HG03139 (cell line): ENCODE data around the gene KPNA1.

Experiments
- ATAC-seq: cut with Tn5 transposase; IDR thresholded peaks from one replicate; pipeline ENCODE4 v1.9.1; 2021; ENCODE audit not compliant: unreplicated experiment

KPNA1 gene

GRCh38 chr3:122514123-122515019 lies at the start of gene KPNA1:
Gene KPNA1, minus strand, starts transcription at chr3:122514939. Its CDS starts 18,374 bp downstream, at chr3:122496565.
- peak; percentile 70 for ATAC-seq

GRCh38 chr3:122564155-122564912 lies 49.6 kb upstream of the KPNA1 start, which contains the start of the genes DTX3L and PARP9:
Gene DTX3L, plus strand, starts transcription at chr3:122564338. Its CDS starts 89 bp downstream, at chr3:122564427.
Gene PARP9, minus strand, starts transcription at chr3:122564300. Its CDS starts 4,680 bp downstream, at chr3:122559620.
- ATAC-seq: peak; percentile 72

- ATAC-seq: no peak
Measured at GRCh38 chr3:122563717-122564025, 48.9 kb upstream of the KPNA1 start.

GRCh38 chr3:122562923-122563716 lies 48.4 kb upstream of the KPNA1 start:
- ATAC-seq: no peak

GRCh38 chr3:122560680-122561079 lies 45.9 kb upstream of the KPNA1 start:
- ATAC-seq: no peak

GRCh38 chr3:122559906-122560305 lies 45.2 kb upstream of the KPNA1 start:
- no peak for ATAC-seq

GRCh38 chr3:122558605-122559004 lies 43.9 kb upstream of the KPNA1 start:
- no peak for ATAC-seq

- ATAC-seq: no peak
Measured at GRCh38 chr3:122557356-122557755, 42.6 kb upstream of the KPNA1 start.

GRCh38 chr3:122555275-122556071 lies 40.7 kb upstream of the KPNA1 start:
- no peak for ATAC-seq

GRCh38 chr3:122553171-122553570 lies 38.4 kb upstream of the KPNA1 start:
- no peak for ATAC-seq

- ATAC-seq: no peak
Measured at GRCh38 chr3:122548619-122549018, 33.9 kb upstream of the KPNA1 start.

- ATAC-seq: no peak
Measured at GRCh38 chr3:122548076-122548475, 33.3 kb upstream of the KPNA1 start.

GRCh38 chr3:122546151-122546550 lies 31.4 kb upstream of the KPNA1 start:
- ATAC-seq: no peak

GRCh38 chr3:122538956-122539490 lies 24.3 kb upstream of the KPNA1 start:
- ATAC-seq: no peak

GRCh38 chr3:122536632-122537001 lies 21.9 kb upstream of the KPNA1 start:
- ATAC-seq: no peak

- no peak for ATAC-seq
Measured at GRCh38 chr3:122535964-122536631, 21.4 kb upstream of the KPNA1 start.

- peak; percentile 98 for ATAC-seq
Measured at GRCh38 chr3:122533931-122534334, 19.2 kb upstream of the KPNA1 start.

GRCh38 chr3:122533480-122533879 lies 18.7 kb upstream of the KPNA1 start:
- ATAC-seq: no peak

- ATAC-seq: no peak
Measured at GRCh38 chr3:122530164-122530563, 15.4 kb upstream of the KPNA1 start.

- ATAC-seq: no peak
Measured at GRCh38 chr3:122523317-122523716, 8.6 kb upstream of the KPNA1 start.
